ENCODE results near the gene FARS2.

Gene FARS2

GRCh38 chr6:5639193-5639592, 377.9 kb downstream of the FARS2 start:
- H3K27ac ChIP-seq (ENCODE audit: low read length): no peak overlapping the region
- no peaks in the 10 kb centered on the region for H3K9me3 ChIP-seq (ENCODE audit: insufficient read depth, low read length)
- H3K36me3 ChIP-seq (replicated peaks; ENCODE audit: low read depth, low read length): no peaks in the 10 kb centered on the region
- no peak overlapping the region for H3K4me3 ChIP-seq (ENCODE audit: low read length)
- no peaks in the 10 kb centered on the region for H3K4me1 ChIP-seq (ENCODE audit: low read length)
- H3K27me3 ChIP-seq (ENCODE audit: low read depth, low read length): no peaks in the 10 kb centered on the region
- no peak overlapping the region for H3K4me2 ChIP-seq (ENCODE audit: low read length)
- no peaks in the 10 kb centered on the region for H3K79me2 ChIP-seq (ENCODE audit: low read length)
- TF ChIP-seq CTCF (IDR thresholded peaks at IDR 0.05; ENCODE audit: low read depth, low read length) (no peak), EZH2phosphoT487 (IDR thresholded peaks at IDR 0.05; ENCODE audit: low read depth) (no peak)
- no peak overlapping the region for H2AFZ ChIP-seq (ENCODE audit: low read depth, low read length)
- H3K9ac ChIP-seq (ENCODE audit: low read length): no peak overlapping the region
- H4K20me1 ChIP-seq (ENCODE audit: insufficient read depth, low read length): no peaks in the 10 kb centered on the region

- H4K20me1 ChIP-seq (ENCODE audit: insufficient read depth, low read length): no peaks in the 10 kb centered on the region
- H3K27me3 ChIP-seq (ENCODE audit: low read depth, low read length): no peaks in the 10 kb centered on the region
- H3K9ac ChIP-seq (ENCODE audit: low read length): no peak overlapping the region
- H2AFZ ChIP-seq (ENCODE audit: low read depth, low read length): no peak overlapping the region
- no peak overlapping the region for H3K4me2 ChIP-seq (ENCODE audit: low read length)
- H3K36me3 ChIP-seq (replicated peaks; ENCODE audit: low read depth, low read length): no peaks in the 10 kb centered on the region
- no peaks in the 10 kb centered on the region for H3K79me2 ChIP-seq (ENCODE audit: low read length)
- no peaks in the 10 kb centered on the region for H3K9me3 ChIP-seq (ENCODE audit: insufficient read depth, low read length)
- no peak overlapping the region for H3K27ac ChIP-seq (ENCODE audit: low read length)
- TF ChIP-seq EZH2phosphoT487 (IDR thresholded peaks at IDR 0.05; ENCODE audit: low read depth) (no peak), CTCF (IDR thresholded peaks at IDR 0.05; ENCODE audit: low read depth, low read length) (no peak)
- H3K4me3 ChIP-seq (ENCODE audit: low read length): no peak overlapping the region
- no peaks in the 10 kb centered on the region for H3K4me1 ChIP-seq (ENCODE audit: low read length)
These were observed 379.3 kb downstream of the FARS2 start for GRCh38 chr6:5640614-5641013.

- H3K9me3 ChIP-seq (ENCODE audit: insufficient read depth, low read length): no peaks in the 10 kb centered on the region
- no peak overlapping the region for H2AFZ ChIP-seq (ENCODE audit: low read depth, low read length)
- no peak overlapping the region for H3K4me3 ChIP-seq (ENCODE audit: low read length)
- no peak overlapping the region for H3K4me2 ChIP-seq (ENCODE audit: low read length)
- no peaks in the 10 kb centered on the region for H3K79me2 ChIP-seq (ENCODE audit: low read length)
- no peak overlapping the region for H3K9ac ChIP-seq (ENCODE audit: low read length)
- H3K4me1 ChIP-seq (ENCODE audit: low read length): no peaks in the 10 kb centered on the region
- no peaks in the 10 kb centered on the region for H4K20me1 ChIP-seq (ENCODE audit: insufficient read depth, low read length)
- H3K27me3 ChIP-seq (ENCODE audit: low read depth, low read length): no peaks in the 10 kb centered on the region
- no peak overlapping the region for H3K27ac ChIP-seq (ENCODE audit: low read length)
- H3K36me3 ChIP-seq (replicated peaks; ENCODE audit: low read depth, low read length): no peaks in the 10 kb centered on the region
- TF ChIP-seq EZH2phosphoT487 (IDR thresholded peaks at IDR 0.05; ENCODE audit: low read depth) (no peak), CTCF (IDR thresholded peaks at IDR 0.05; ENCODE audit: low read depth, low read length) (no peak)
These were observed 383.3 kb downstream of the FARS2 start for GRCh38 chr6:5644523-5645185.

GRCh38 chr6:5645328-5646290, 384.3 kb downstream of the FARS2 start:
- H4K20me1 ChIP-seq (ENCODE audit: insufficient read depth, low read length): no peaks in the 10 kb centered on the region
- no peak overlapping the region for H2AFZ ChIP-seq (ENCODE audit: low read depth, low read length)
- no peaks in the 10 kb centered on the region for H3K9me3 ChIP-seq (ENCODE audit: insufficient read depth, low read length)
- no peak overlapping the region for H3K4me3 ChIP-seq (ENCODE audit: low read length)
- no peak overlapping the region for H3K27ac ChIP-seq (ENCODE audit: low read length)
- no peaks in the 10 kb centered on the region for H3K27me3 ChIP-seq (ENCODE audit: low read depth, low read length)
- H3K79me2 ChIP-seq (ENCODE audit: low read length): no peaks in the 10 kb centered on the region
- H3K36me3 ChIP-seq (replicated peaks; ENCODE audit: low read depth, low read length): no peaks in the 10 kb centered on the region
- TF ChIP-seq EZH2phosphoT487 (IDR thresholded peaks at IDR 0.05; ENCODE audit: low read depth): no peak
- TF ChIP-seq CTCF (IDR thresholded peaks at IDR 0.05; ENCODE audit: low read depth, low read length): no peak
- H3K4me2 ChIP-seq (ENCODE audit: low read length): no peak overlapping the region
- H3K9ac ChIP-seq (ENCODE audit: low read length): no peak overlapping the region
- no peaks in the 10 kb centered on the region for H3K4me1 ChIP-seq (ENCODE audit: low read length)

Data from OCI-LY3 (cell line).